ENCODE measurements around the gene RCAN2.

The RCAN2 gene

DNA sequence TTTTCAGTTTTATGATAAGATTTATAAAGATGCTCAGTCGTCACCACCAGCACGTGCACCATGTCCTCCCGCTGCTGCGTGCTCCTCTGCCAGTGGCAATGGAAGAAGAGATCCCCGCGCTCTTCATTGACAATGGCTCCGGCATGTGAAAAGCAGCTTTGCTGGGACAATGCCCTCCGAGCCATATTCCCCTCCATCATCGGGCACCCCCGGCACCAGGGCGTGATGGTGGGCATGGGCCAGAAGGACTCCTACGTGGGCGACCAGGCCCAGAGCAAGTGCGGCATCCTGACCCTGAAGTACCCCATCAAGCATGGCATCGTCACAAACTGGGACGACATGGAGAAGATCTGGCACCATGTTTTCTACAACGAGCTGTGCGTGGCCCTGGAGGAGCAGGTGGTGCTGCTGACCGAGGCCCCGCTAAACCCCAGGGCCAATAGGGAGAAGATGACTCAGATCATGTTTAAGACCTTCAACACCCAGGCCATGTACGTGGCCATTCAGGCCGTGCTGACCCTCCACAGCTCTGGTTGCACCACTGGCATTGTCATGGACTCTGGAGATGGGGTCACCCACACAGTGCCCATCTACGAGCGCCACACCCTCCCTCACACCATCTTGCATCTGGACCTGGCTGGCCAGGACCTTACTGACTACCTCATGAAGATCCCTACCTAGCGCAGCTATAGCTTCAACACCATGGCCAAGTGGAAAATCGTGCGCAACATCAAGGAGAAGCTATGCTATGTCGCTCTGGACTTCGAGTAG lies 286.2 kb downstream of the RCAN2 start:
- no peak for DNase-seq
- H3K79me2 ChIP-seq (ENCODE audit: low read length), result no peaks in the 10 kb centered on the region

DNA sequence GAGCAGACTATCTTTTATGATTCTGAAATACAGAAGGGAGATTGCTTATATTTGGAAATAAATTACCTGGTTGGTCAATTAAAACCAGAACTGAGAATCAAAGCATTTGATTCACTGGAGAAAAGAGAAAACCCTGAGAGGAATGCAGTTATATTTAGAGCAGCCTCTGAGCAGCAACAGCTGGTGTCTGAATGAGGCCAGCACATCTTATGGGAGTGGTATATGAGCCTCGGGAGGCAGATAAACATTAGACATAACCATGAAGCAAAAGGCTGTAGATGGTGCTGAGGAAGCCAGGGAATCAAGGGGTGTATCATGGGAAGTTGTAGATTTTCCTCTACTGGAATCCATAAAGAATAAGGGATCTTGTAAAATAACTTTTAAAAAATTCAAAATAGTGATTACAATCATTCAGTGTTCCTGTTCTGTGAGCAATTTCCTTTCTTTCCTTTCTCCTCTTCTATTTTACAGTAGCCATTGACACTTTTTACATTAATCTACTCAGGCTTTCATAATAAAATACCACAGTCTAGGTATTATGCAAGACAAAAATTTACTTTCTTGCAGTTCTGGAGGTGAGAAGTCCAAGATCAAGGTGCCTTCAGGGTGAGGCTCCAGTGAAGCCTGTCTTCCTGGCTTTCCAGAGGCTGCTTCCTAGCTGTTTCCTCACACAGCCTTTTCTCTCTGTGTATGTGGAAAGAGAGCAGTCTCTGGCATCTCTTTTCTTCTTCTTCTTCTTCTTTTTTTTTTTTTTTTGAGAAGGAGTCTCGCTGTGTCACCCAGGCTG lies 287.7 kb downstream of the RCAN2 start:
- no peak overlapping the region for H2AFZ ChIP-seq (ENCODE audit: low read length)
- H4K20me1 ChIP-seq (ENCODE audit: insufficient read depth, low read length), result no peaks in the 10 kb centered on the region
- no peak overlapping the region for H3K9ac ChIP-seq (ENCODE audit: low read length)
- no peak for TF ChIP-seq EZH2phosphoT487 (IDR thresholded peaks at IDR 0.05; ENCODE audit: low read length)
- TF ChIP-seq, protein P1, sequence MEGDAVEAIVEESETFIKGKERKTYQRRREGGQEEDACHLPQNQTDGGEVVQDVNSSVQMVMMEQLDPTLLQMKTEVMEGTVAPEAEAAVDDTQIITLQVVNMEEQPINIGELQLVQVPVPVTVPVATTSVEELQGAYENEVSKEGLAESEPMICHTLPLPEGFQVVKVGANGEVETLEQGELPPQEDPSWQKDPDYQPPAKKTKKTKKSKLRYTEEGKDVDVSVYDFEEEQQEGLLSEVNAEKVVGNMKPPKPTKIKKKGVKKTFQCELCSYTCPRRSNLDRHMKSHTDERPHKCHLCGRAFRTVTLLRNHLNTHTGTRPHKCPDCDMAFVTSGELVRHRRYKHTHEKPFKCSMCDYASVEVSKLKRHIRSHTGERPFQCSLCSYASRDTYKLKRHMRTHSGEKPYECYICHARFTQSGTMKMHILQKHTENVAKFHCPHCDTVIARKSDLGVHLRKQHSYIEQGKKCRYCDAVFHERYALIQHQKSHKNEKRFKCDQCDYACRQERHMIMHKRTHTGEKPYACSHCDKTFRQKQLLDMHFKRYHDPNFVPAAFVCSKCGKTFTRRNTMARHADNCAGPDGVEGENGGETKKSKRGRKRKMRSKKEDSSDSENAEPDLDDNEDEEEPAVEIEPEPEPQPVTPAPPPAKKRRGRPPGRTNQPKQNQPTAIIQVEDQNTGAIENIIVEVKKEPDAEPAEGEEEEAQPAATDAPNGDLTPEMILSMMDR (IDR thresholded peaks at IDR 0.05; ENCODE audit: low read length), result no peak
- no peak for TF ChIP-seq EZH2 (optimal IDR thresholded peaks at IDR 0.05; ENCODE audit: low read depth, low read length)
- DNase-seq, result no peak
- H3K36me3 ChIP-seq (replicated peaks; ENCODE audit: insufficient read depth, low read length), result no peaks in the 10 kb centered on the region
- H3K4me1 ChIP-seq (ENCODE audit: low read length), result no peaks in the 10 kb centered on the region
- H3K27me3 ChIP-seq (replicated peaks; ENCODE audit: insufficient read depth, low read length), result no peaks in the 10 kb centered on the region
- H3K4me2 ChIP-seq (ENCODE audit: low read depth, low read length), result no peak overlapping the region
- no peaks in the 10 kb centered on the region for H3K9me3 ChIP-seq (replicated peaks; ENCODE audit: insufficient read depth, low read length)
- no peak overlapping the region for H3K27ac ChIP-seq (ENCODE audit: low read length)
- no peaks in the 10 kb centered on the region for H3K79me2 ChIP-seq (ENCODE audit: low read length)
- H3K9me2 ChIP-seq (replicated peaks; ENCODE audit: insufficient read depth, low read length), result no peaks in the 10 kb centered on the region
- H3F3A ChIP-seq (ENCODE audit: insufficient read depth, low read length), result no peaks in the 10 kb centered on the region
- H3K4me3 ChIP-seq (ENCODE audit: low read length), result no peak overlapping the region

More for the DNA sequence above, 286.2 kb downstream of the RCAN2 start:
- H3K4me1 ChIP-seq (ENCODE audit: low read length), result no peaks in the 10 kb centered on the region
- no peaks in the 10 kb centered on the region for H3K9me3 ChIP-seq (replicated peaks; ENCODE audit: insufficient read depth, low read length)
- no peak overlapping the region for H3K9ac ChIP-seq (ENCODE audit: low read length)
- H4K20me1 ChIP-seq (ENCODE audit: insufficient read depth, low read length), result no peaks in the 10 kb centered on the region
- no peaks in the 10 kb centered on the region for H3K36me3 ChIP-seq (replicated peaks; ENCODE audit: insufficient read depth, low read length)
- no peaks in the 10 kb centered on the region for H3F3A ChIP-seq (ENCODE audit: insufficient read depth, low read length)
- H3K4me2 ChIP-seq (ENCODE audit: low read depth, low read length), result no peak overlapping the region
- no peak overlapping the region for H3K27ac ChIP-seq (ENCODE audit: low read length)
- TF ChIP-seq, protein P1 (IDR thresholded peaks at IDR 0.05; ENCODE audit: low read length), result no peak
- TF ChIP-seq EZH2phosphoT487 (IDR thresholded peaks at IDR 0.05; ENCODE audit: low read length), result no peak
- no peak for TF ChIP-seq EZH2 (optimal IDR thresholded peaks at IDR 0.05; ENCODE audit: low read depth, low read length)
- no peaks in the 10 kb centered on the region for H3K9me2 ChIP-seq (replicated peaks; ENCODE audit: insufficient read depth, low read length)
- H3K27me3 ChIP-seq (replicated peaks; ENCODE audit: insufficient read depth, low read length), result no peaks in the 10 kb centered on the region
- no peak overlapping the region for H2AFZ ChIP-seq (ENCODE audit: low read length)
- H3K4me3 ChIP-seq (ENCODE audit: low read length), result no peak overlapping the region

DNA sequence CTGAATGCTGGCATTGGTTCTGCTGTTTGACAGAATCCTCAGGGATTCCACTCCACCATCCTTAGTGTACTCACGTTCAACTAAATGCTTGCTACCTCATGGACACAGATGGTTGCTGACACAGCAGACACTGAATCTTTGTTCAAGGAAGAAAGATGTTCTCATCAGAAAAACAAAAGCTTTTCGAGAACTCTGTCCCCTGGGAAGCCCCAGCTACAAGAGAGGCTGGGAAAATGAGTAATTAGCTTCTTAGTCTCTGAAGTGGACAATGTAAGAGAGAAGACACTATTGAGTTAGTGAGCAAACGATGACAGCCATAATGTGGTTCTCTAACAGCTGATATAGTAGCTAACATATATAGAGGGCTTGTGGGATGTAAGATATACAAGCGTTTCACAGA lies 289.5 kb downstream of the RCAN2 start:
- Histone ChIP-seq H3K27ac (ENCODE audit: low read length) (no peak overlapping the region), H4K20me1 (ENCODE audit: insufficient read depth, low read length) (no peaks in the 10 kb centered on the region), H3K27me3 (replicated peaks; ENCODE audit: insufficient read depth, low read length) (no peaks in the 10 kb centered on the region), H3K36me3 (replicated peaks; ENCODE audit: insufficient read depth, low read length) (no peaks in the 10 kb centered on the region), H3K9me3 (replicated peaks; ENCODE audit: insufficient read depth, low read length) (no peaks in the 10 kb centered on the region), H2AFZ (ENCODE audit: low read length) (no peak overlapping the region), H3K79me2 (ENCODE audit: low read length) (no peaks in the 10 kb centered on the region), H3K4me2 (ENCODE audit: low read depth, low read length) (no peak overlapping the region), H3K4me3 (ENCODE audit: low read length) (no peak overlapping the region), H3K9ac (ENCODE audit: low read length) (no peak overlapping the region), H3K4me1 (ENCODE audit: low read length) (no peaks in the 10 kb centered on the region), H3F3A (ENCODE audit: insufficient read depth, low read length) (no peaks in the 10 kb centered on the region), H3K9me2 (replicated peaks; ENCODE audit: insufficient read depth, low read length) (no peaks in the 10 kb centered on the region)
- no peak for DNase-seq
- TF ChIP-seq, protein P1 (IDR thresholded peaks at IDR 0.05; ENCODE audit: low read length), result no peak
- TF ChIP-seq EZH2 (optimal IDR thresholded peaks at IDR 0.05; ENCODE audit: low read depth, low read length) (no peak), EZH2phosphoT487 (IDR thresholded peaks at IDR 0.05; ENCODE audit: low read length) (no peak)
